Esophagus muscularis mucosa (tissue), 4 donors: ENCODE results near the gene SPOCK1. TPM values are rescaled to one million over a fixed set of nuclear protein-coding genes. Genes with fewer than 3 reads are reported as not detected.

ENCODE experiments used
- DNase-seq: peaks from one replicate; pipeline ENCODE4 v3.0.0-alpha.2; 2017; ENCODE audit errors: extremely low spot score
- H3K27ac ChIP-seq, 4 donors: fragments of 200-600 bp; sonication (generic); replicated peaks in 1 of 4; 1 replicate in 3 of 4; 2 replicates in 1 of 4; pipeline ENCODE4 v1.5.1; 2016 to 2019; ENCODE audit warnings: mild to moderate bottlenecking in 1 of 4
- H3K27me3 ChIP-seq, 4 donors: fragments of 200-600 bp; sonication (generic); one replicate each; pipeline versions ENCODE4 v1.5.1 to v1.6.0; 2016 to 2019
- H3K36me3 ChIP-seq, 4 donors: fragments of 200-600 bp; sonication (generic); one replicate each; pipeline ENCODE4 v1.5.1; 2016 to 2019
- H3K4me1 ChIP-seq, 4 donors: fragments of 200-600 bp; sonication (generic); one replicate each; pipeline ENCODE4 v1.5.1; 2016 to 2019
- H3K4me3 ChIP-seq, 4 donors: fragments of 200-600 bp; sonication (generic); 1 replicate in 2 of 4; 2 replicates in 2 of 4; pipeline ENCODE4 v1.5.1; 2016 to 2019; ENCODE audit warnings: mild to moderate bottlenecking in 4 of 4, moderate library complexity in 1 of 4
- H3K9me3 ChIP-seq, 4 donors: fragments of 200-600 bp; sonication (generic); 1 replicate in 3 of 4; 2 replicates in 1 of 4; pipeline ENCODE4 v1.5.1; 2016 to 2019
- EP300 ChIP-seq: sonication (generic); formaldehyde crosslinking; IDR thresholded peaks from one replicate; pipeline ENCODE4 v1.6.1; 2017; ENCODE audit warnings: antibody characterized with exemption
- POLR2A ChIP-seq: fragments of 450-650 bp; IDR thresholded peaks from one replicate; pipeline ENCODE4 v1.6.1; 2017; ENCODE audit warnings: antibody characterized with exemption, moderate library complexity, mild to moderate bottlenecking, low read depth
- POLR2AphosphoS5 ChIP-seq, 2 donors: sonication (generic); formaldehyde crosslinking; IDR thresholded peaks; one replicate each; pipeline ENCODE4 v1.6.1; 2017; ENCODE audit warnings: antibody characterized with exemption in 2 of 2
- WGBS: methylation state at CpG from one replicate; pipeline ENCODE4 v1.1.5; 2018; 5-methylcytosine and 5-hydroxymethylcytosine counted together
- intact Hi-C: fragments of 100-400 bp; cut with DNase I; formaldehyde crosslinking; loops from one replicate; pipeline ENCODE4 v1.15.1; 2023
- total RNA-seq, 4 donors: library from RNA; depleted of rRNA; stranded (reverse); fragments of >200 nt; gene quantifications; one replicate each; pipeline versions ENCODE4 v1.1.0 to v1.2.1, GENCODE V29; 2016
- TF ChIP-seq, protein P1 (sequence below), 3 experiments: fragments of 200-600 bp in 2 of 3; fragments of 450-650 bp in 1 of 3; sonication (generic) in 2 of 3; IDR thresholded peaks; one replicate each; pipeline ENCODE4 v1.5.1; 2017 to 2019; ENCODE audit warnings: antibody characterized with exemption in 3 of 3, mild to moderate bottlenecking in 2 of 3, moderate library complexity in 1 of 3

The SPOCK1 gene
- total RNA-seq, 4 donors from 2014 or later = 39.0 to 52.4 (median 45.6) TPM

GRCh38 chr5:137129886-137130680, 369.0 kb downstream of the SPOCK1 start:
- intact Hi-C loops = no loop called here
- H3K27ac ChIP-seq = no peak overlapping the region
- TF ChIP-seq, protein P1, sequence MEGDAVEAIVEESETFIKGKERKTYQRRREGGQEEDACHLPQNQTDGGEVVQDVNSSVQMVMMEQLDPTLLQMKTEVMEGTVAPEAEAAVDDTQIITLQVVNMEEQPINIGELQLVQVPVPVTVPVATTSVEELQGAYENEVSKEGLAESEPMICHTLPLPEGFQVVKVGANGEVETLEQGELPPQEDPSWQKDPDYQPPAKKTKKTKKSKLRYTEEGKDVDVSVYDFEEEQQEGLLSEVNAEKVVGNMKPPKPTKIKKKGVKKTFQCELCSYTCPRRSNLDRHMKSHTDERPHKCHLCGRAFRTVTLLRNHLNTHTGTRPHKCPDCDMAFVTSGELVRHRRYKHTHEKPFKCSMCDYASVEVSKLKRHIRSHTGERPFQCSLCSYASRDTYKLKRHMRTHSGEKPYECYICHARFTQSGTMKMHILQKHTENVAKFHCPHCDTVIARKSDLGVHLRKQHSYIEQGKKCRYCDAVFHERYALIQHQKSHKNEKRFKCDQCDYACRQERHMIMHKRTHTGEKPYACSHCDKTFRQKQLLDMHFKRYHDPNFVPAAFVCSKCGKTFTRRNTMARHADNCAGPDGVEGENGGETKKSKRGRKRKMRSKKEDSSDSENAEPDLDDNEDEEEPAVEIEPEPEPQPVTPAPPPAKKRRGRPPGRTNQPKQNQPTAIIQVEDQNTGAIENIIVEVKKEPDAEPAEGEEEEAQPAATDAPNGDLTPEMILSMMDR (IDR thresholded peaks at IDR 0.05) = no peak
- TF ChIP-seq EP300 (no peak), POLR2AphosphoS5 (IDR thresholded peaks at IDR 0.05) (no peak), POLR2A (no peak)
- no peaks in the 10 kb centered on the region for H3K36me3 ChIP-seq
- no peak overlapping the region for H3K4me3 ChIP-seq
- no peaks in the 10 kb centered on the region for H3K27me3 ChIP-seq
- no peaks in the 10 kb centered on the region for H3K4me1 ChIP-seq
- no peaks in the 10 kb centered on the region for H3K9me3 ChIP-seq
- no peak for DNase-seq
- 74% methylated on average over 2 of the region's 2 CpGs for WGBS

DNA sequence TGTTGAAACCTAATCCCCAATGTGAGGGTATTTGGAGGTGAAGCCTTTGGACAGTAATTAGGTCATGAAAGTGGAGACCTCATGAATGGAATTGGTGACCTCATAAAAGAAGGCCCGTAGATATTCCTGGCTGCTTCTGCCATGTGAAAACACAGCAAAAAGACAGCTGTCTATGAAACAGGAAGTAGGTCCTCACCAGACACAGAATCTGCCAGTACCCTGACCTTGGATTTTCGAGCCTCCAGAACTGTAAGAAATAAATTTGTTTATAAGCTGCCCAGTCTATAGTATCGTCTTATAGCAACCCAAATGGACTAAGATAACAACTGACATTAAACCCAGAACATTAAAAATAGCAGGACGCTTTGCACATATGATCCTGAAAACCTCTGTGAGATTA, 371.1 kb downstream of the SPOCK1 start:
- DNase-seq = no peak
- Histone ChIP-seq H3K27me3 (no peaks in the 10 kb centered on the region), H3K4me3 (no peak overlapping the region), H3K4me1 (no peaks in the 10 kb centered on the region), H3K27ac (no peak overlapping the region), H3K36me3 (no peaks in the 10 kb centered on the region), H3K9me3 (no peaks in the 10 kb centered on the region)
- intact Hi-C loops = no loop called here
- TF ChIP-seq EP300 = no peak
- TF ChIP-seq POLR2AphosphoS5 (IDR thresholded peaks at IDR 0.05) = no peak
- TF ChIP-seq POLR2A = no peak
- TF ChIP-seq, protein P1 (IDR thresholded peaks at IDR 0.05) = no peak
- WGBS = 80% methylated on average over 4 of the region's 4 CpGs

DNA sequence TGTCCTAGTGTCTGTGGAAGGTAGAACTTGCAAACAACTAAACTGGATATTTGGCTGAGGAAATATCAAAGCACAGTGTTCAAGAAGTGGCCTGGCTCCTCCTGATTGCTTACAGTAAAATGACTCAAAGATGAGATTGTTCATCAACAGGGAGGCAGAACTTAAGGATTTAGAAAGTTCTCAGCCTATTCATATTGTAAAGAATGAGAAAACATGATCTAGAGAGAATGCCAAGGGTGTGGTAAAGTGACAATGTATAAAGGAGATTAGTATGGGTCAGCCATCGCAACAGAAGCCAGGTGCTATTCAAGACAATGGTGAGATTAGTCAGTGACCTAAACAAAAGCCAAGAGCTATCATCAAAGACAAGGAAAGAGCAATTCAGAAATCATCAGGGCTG, 372.3 kb downstream of the SPOCK1 start:
- DNase-seq = no peak
- Histone ChIP-seq H3K4me1 (peaks cover 0 to 10% (median 7%) of the 10 kb centered on the region in 4 donors), H3K27me3 (no peaks in the 10 kb centered on the region), H3K36me3 (no peaks in the 10 kb centered on the region), H3K27ac (no peak overlapping the region), H3K4me3 (no peak overlapping the region), H3K9me3 (no peaks in the 10 kb centered on the region)
- WGBS = 100% methylated on average over 1 of the region's 1 CpG
- TF ChIP-seq POLR2AphosphoS5 (IDR thresholded peaks at IDR 0.05) = no peak
- no peak for TF ChIP-seq POLR2A
- TF ChIP-seq, protein P1 (IDR thresholded peaks at IDR 0.05) = no peak
- TF ChIP-seq EP300 = no peak
- intact Hi-C loops = no loop called here

DNA sequence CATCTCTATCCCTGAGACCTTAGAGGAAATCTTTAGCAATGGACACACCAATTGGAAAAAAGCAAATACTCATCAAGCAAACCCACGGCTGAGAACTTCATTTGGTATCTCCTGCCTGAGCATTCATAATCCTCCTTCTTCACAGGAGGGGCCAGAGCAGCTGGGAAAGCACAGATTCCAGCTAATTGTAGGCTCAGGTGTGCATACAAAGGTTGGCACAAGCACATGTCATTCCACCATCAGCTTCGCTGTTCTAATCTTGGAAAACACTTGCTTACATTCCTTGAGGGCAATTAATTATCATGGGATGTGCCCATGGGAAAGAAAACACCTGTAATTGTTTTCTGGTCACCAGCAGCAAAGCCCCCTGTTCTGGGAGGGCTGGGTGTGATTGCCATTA, 376.6 kb downstream of the SPOCK1 start:
- Histone ChIP-seq H3K27ac (no peak overlapping the region), H3K9me3 (no peaks in the 10 kb centered on the region), H3K27me3 (no peaks in the 10 kb centered on the region), H3K4me1 (peaks cover 0 to 10% (median 7%) of the 10 kb centered on the region in 4 donors), H3K4me3 (no peak overlapping the region), H3K36me3 (no peaks in the 10 kb centered on the region)
- DNase-seq = no peak
- intact Hi-C loops = no loop called here
- 65% methylated on average over 2 of the region's 2 CpGs for WGBS
- TF ChIP-seq POLR2A (no peak), POLR2AphosphoS5 (IDR thresholded peaks at IDR 0.05) (no peak), EP300 (no peak)
- TF ChIP-seq, protein P1 (IDR thresholded peaks at IDR 0.05) = no peak
